D341Med (cell line): ENCODE results near the gene TAF15.

Experiments
- DNase-seq: peaks from one replicate; pipeline ENCODE4 v3.0.0; 2012; ENCODE audit warnings: low spot score

Gene TAF15

DNA sequence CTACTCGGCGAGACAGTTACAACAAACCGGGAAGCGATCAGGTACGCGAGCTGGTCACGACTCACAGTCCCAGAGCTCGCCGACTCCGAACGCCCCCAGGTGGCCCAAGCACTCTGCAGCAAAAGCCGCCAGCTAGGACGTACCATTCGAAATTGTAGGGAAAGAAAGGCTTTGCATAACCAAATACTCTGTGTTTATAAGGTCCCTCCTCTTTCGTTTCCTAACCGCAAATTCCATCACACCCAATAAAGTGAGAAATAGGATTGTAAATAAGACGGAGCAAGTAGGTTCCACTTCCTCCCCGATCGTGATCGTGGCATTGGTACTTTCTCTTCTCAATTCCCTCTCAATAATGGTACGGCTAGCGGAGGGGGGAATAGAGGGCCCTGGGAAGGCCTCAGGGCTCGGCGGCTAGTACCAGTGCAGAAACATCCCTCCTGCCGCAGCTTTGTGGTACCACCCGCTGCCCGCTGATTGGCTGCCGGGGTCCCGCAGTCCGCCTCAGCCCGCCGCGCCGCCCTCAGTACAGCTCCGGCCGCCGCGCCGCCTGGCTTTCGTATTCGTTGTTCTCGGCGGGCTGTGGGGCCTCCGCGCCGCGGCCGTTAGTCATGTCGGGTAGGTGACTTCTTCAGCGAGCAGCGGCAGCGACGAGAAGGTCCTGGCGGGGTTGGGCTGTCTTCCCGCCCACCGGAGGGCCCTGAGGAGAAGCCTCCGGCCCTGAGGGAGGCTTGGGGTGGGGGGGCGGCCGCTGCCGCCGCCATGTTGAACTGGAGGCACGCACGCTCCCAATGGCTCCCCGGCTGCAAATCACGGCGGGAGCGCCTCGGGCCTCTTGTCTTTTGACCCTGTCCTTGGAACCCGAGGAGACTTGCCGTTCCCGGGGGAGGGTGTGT is at the start of gene TAF15:
TAF15 (plus strand) TSS at position 523 of the 893 bp plus-strand sequence; CDS start at position 609, 86 bp downstream.
- peak; percentile 100 for DNase-seq

DNA sequence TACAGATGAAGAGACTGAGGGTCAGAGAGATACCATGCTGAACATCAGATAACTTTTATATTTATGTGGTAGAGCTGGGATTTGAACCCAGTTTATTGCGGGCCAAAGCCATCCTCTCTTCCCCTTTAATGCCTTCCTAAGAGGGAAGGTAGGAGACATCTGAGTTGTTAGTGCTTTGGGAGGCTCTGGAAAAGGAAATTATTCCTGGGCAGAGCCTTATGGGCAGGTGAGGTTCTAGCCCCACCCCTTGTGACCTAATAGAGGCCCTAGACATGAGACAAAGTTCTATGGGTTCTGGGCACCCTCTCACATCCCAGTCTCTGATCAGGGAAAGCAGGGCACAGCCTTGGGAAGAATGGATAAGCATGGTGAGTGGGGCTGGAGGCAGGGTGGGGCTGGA is 48.7 kb upstream of the TAF15 start, which contains the start of gene C17orf50:
C17orf50 (plus strand) TSS at position 301 of the 400 bp plus-strand sequence; CDS start at position 356, 55 bp downstream.
- DNase-seq, result no peak

DNA sequence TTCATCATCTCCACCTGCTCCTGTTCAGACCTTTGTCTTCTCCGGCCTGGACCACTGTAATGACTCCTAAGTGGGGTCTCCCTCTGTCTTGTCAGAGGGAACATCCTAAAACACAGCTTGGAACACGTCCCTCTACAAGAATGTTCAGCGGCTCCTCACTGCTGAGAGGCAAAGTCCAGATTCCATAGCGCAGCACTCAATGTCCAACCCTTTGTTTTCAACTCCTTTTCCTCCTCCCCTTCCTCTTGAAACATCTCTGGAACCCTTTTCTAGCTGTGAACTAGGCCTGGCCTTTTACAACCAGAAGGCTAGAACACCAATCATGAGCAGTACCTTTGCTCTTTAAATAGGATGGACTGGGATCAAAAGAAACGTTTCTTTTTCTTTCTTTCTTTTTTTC is 47.7 kb upstream of the TAF15 start:
- DNase-seq, result no peak

- no peak for DNase-seq
Measured at GRCh38 chr17:35763767-35764122, 45.5 kb upstream of the TAF15 start.

- peak; percentile 99 for DNase-seq
Measured at GRCh38 chr17:35764123-35764991, 44.9 kb upstream of the TAF15 start.

DNA sequence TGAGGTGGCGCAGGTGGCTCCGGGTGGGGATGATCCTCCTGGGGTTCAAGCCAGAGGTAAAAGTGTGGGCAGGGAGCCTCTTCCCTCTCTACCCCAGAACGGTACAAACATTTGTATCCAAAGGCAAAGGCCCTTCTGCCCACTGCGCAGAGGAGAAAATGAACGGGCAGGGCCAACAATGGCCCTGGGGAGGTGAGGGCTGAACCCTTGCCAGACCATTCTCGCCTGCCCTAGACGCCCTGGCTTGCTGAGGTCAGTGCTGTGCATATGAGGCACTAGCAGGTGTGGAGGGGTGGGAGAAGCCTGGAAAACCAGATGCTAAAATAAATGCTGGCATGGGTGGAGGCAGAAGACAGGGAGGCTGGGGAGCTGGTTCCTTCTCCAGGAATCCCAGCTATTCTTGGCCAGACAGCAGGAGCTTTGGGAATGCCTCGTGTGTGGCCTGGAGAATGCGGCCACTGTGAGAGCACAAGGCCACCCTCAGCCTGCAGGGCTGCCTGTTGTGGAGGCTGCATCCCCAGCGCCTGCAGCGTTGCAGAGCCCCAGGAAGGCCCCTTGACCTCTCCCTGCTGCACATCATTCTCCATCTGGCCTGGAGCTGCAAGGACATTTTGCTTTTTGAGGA is 44.1 kb upstream of the TAF15 start:
- DNase-seq, result no peak

DNA sequence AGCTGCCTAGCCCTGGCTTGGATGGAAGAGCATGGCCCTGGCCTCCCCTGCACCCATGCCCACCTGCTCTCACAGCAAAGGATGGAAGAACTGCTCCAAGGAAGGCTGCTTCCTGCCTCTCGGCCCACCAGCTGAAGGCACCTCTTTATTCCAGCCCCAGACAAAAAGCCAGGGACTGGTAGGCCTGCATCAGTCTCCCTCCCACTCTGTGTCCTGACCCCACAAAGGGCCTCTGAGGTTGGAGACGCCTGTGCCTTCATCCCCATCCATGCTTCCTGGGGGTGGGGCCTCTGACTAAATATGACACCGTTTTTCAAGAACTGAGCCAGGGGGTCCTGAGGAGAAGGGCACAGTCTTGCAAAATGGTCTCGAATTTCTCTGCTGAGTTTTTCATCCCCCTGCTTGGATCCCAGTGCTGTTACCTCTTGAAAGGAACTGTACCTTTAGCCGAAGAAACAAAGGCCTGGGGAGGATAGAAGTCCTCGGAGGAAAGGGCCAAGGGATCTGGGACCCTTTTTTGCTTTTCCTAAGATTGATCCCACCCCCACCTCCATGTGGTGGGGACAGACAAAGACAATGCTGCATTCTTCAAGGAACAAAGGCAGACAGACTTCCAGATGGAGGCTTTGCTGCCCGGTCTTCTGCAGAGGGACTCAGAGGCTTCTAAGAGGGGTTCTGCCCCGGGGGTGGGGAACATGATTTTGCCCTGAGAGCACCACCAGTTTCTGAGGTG is 43.4 kb upstream of the TAF15 start:
- DNase-seq, result no peak

GRCh38 chr17:35766489-35766877 is 42.8 kb upstream of the TAF15 start:
- no peak for DNase-seq

- DNase-seq, result no peak
Measured at GRCh38 chr17:35766903-35767510, 42.3 kb upstream of the TAF15 start.

DNA sequence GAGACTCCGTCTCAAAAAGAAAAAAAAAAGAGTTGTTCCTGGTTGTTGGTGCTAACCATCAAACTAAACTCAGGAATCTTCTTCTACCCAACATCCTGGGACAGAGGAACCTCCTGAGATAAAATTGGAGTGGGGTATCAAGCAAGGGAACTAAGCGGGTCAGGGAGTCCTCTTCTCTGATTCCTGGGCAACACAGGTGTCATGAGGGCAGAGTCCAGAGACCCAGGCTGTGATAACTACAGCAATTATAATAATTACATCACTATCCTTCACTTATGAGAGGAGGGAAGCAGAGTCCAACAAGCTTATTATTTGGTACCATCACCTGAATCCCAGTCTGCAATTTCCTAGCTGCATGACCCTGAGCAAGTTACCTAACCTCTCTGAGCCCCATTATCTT is 40.5 kb upstream of the TAF15 start:
- DNase-seq, result no peak

DNA sequence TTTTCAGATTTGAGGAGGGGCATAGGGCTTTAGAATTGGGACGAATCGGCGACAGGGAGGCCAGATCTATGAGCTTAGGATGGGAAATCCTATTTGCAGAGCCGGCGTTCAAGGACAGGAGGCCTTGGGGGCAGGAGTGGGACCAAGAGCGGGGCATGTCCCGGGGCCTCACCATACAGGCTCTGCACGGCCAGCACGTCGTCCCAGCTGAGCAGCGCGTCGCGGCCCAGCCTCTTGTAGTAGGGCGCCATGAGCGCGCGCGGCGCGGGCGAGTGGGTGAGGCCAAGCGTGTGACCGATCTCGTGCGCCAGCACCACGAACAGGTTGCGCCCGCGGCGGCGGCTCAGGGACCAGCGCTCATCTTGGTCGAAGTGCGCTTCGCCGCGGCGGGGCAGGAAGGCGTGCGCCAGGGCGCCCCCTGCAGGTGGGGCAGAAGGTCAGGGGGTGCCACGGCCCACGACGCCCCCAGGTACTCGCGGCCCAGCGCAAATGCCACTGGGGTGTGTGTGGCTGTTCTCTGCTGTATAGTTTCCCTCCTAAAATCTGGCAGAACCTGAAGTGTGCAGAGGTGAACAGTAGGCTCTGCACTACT is 39.3 kb upstream of the TAF15 start:
- DNase-seq, result no peak

- DNase-seq, result no peak
Measured at GRCh38 chr17:35773129-35773528, 36.2 kb upstream of the TAF15 start.

DNA sequence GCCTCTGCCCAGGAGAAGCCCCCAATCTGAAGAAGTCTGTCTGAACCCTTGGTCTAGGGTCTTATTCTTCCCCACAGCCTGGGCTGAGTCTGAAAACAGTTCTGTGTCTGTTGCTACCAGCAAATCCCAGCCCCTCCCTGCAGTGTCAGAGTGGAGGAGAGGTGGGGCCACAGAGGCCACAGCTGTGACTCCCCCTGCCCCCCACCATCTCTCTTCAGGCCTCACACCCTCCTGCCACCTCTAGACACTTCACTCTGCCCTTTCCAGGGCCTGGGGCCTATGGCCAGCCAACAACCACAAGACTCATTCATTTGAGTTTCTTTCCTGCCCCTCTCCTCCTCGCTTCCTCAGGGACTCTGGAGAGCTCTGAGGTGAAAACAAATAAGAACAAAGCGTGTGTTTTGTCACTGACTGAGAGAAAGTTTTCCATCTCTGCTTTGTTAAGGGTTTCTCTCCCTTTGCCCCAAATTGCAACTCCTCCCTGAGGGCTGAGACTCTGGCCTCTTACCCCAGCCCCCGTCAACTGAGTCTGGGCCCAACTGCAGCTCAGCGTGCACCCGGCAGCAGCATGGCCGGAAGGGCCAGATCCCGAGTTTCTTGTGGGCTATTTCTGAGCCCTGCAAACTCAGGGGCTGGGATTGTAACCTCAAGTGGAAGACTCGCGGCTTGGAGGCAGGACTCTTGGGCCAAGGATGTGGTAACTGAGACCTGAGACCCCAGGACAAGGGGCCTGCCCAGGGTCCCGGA is 35.4 kb upstream of the TAF15 start:
- DNase-seq, result no peak

- DNase-seq, result no peak
Measured at GRCh38 chr17:35774499-35774898, 34.8 kb upstream of the TAF15 start.

GRCh38 chr17:35775039-35775438 is 34.2 kb upstream of the TAF15 start:
- DNase-seq, result no peak

GRCh38 chr17:35775583-35775982 is 33.7 kb upstream of the TAF15 start:
- DNase-seq, result no peak

GRCh38 chr17:35778641-35779196 is 30.6 kb upstream of the TAF15 start:
- no peak for DNase-seq

DNA sequence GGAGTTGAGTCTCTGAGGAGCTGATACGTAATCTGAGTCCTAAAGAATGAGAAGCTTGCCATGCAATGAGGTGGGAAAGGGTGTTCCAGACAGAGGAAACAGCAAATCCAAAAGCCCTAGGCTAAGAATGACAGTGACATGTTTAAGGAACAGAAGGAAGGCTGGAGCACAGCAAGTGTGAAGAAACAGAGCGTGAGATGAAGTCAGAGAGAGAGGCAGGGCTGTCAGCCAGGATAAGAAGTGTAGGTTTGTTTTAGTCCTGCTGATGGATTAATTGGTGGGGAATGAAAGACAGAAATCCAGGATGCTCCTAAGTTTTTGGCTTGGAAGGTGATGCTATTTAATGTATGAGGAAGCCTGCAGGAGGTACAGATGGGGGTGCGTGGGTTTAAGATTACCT is 28.3 kb upstream of the TAF15 start:
- no peak for DNase-seq

- no peak for DNase-seq
Measured at GRCh38 chr17:35784895-35785294, 24.4 kb upstream of the TAF15 start.

- DNase-seq, result no peak
Measured at GRCh38 chr17:35786941-35787432, 22.3 kb upstream of the TAF15 start.
